Renal cortical epithelial cell (primary cell): ENCODE data around the gene VOPP1. TPM values are rescaled to one million over a fixed set of nuclear protein-coding genes. Genes with fewer than 3 reads are reported as not detected.
"Not testable (repeated sequence)": the region's sequence is repeated elsewhere in the genome, so short reads cannot be mapped to it uniquely, and the experiment has no call there.

ENCODE experiments used
- DNase-seq: peaks from one replicate; pipeline ENCODE4 v3.0.0-alpha.2; 2011; ENCODE audit warnings: low read depth
- total RNA-seq: library from RNA; depleted of rRNA; stranded (reverse); fragments of >200 nt; gene quantifications from 2 replicates; pipeline ENCODE4 v1.2.3, GENCODE V29; 2014

The VOPP1 gene
- total RNA-seq, 1 donor from 2014 or later: 170 TPM

GRCh38 chr7:55582656-55583055, 10.4 kb upstream of the VOPP1 start:
- not testable (repeated sequence) for DNase-seq

GRCh38 chr7:55576753-55577152, 4.5 kb upstream of the VOPP1 start:
- no peak for DNase-seq

- DNase-seq: no peak
Measured at GRCh38 chr7:55575733-55576132, 3.4 kb upstream of the VOPP1 start.

- DNase-seq: no peak
Measured at GRCh38 chr7:55575098-55575497, 2.8 kb upstream of the VOPP1 start.

- peak; percentile 56 for DNase-seq
Measured at GRCh38 chr7:55574051-55574717, 1.9 kb upstream of the VOPP1 start.

- peak; percentile 70 for DNase-seq
Measured at GRCh38 chr7:55573234-55573900, 1.1 kb upstream of the VOPP1 start.

GRCh38 chr7:55571511-55572377, 558 bp downstream of the VOPP1 start:
- no peak for DNase-seq

- peak; percentile 92 for DNase-seq
Measured at GRCh38 chr7:55570939-55571338, 1.4 kb downstream of the VOPP1 start.

- no peak for DNase-seq
Measured at GRCh38 chr7:55570218-55570873, 2.0 kb downstream of the VOPP1 start.

GRCh38 chr7:55569797-55570196, 2.5 kb downstream of the VOPP1 start:
- DNase-seq: no peak

GRCh38 chr7:55569269-55569663, 3.0 kb downstream of the VOPP1 start:
- DNase-seq: no peak

- DNase-seq: no peak
Measured at GRCh38 chr7:55568613-55569268, 3.6 kb downstream of the VOPP1 start.

- DNase-seq: no peak
Measured at GRCh38 chr7:55567571-55567970, 4.7 kb downstream of the VOPP1 start.

GRCh38 chr7:55565681-55566080, 6.6 kb downstream of the VOPP1 start:
- no peak for DNase-seq

GRCh38 chr7:55563596-55564325, 8.5 kb downstream of the VOPP1 start:
- DNase-seq: no peak

- no peak for DNase-seq
Measured at GRCh38 chr7:55561690-55562089, 10.6 kb downstream of the VOPP1 start.

- DNase-seq: no peak
Measured at GRCh38 chr7:55558962-55559920, 13.1 kb downstream of the VOPP1 start.

GRCh38 chr7:55557666-55558188, 14.6 kb downstream of the VOPP1 start:
- DNase-seq: no peak

- DNase-seq: no peak
Measured at GRCh38 chr7:55556492-55556891, 15.8 kb downstream of the VOPP1 start.
